Dedifferentiated amniotic fluid mesenchymal stem cell (primary cell): Measurements from ENCODE around the gene FLRT1.

Experiments used
- DNase-seq: peaks from one replicate; pipeline ENCODE4 v3.0.0-alpha.2; 2016; ENCODE audit errors: extremely low spot score

FLRT1 gene

GRCh38 chr11:64007160-64007628, 28.5 kb upstream of the FLRT1 start:
- DNase-seq: no peak

GRCh38 chr11:64007629-64008282, 28.0 kb upstream of the FLRT1 start:
- no peak for DNase-seq

- DNase-seq: no peak
These were observed 27.3 kb upstream of the FLRT1 start for GRCh38 chr11:64008283-64008913.

GRCh38 chr11:64008914-64009633, 26.7 kb upstream of the FLRT1 start:
- DNase-seq: no peak

- no peak for DNase-seq
These were observed 26.0 kb upstream of the FLRT1 start for GRCh38 chr11:64009710-64010109.

GRCh38 chr11:64010783-64011182, 24.9 kb upstream of the FLRT1 start:
- no peak for DNase-seq

GRCh38 chr11:64011371-64011770, 24.4 kb upstream of the FLRT1 start:
- DNase-seq: no peak

GRCh38 chr11:64013141-64013896, 22.4 kb upstream of the FLRT1 start:
- DNase-seq: no peak

GRCh38 chr11:64014356-64014755, 21.4 kb upstream of the FLRT1 start:
- no peak for DNase-seq

GRCh38 chr11:64015510-64015909, 20.2 kb upstream of the FLRT1 start:
- no peak for DNase-seq

- DNase-seq: no peak
These were observed 19.5 kb upstream of the FLRT1 start for GRCh38 chr11:64015935-64016845.

- DNase-seq: no peak
These were observed 17.8 kb upstream of the FLRT1 start for GRCh38 chr11:64017945-64018224.

GRCh38 chr11:64018310-64018709, 17.4 kb upstream of the FLRT1 start:
- DNase-seq: no peak

- DNase-seq: no peak
These were observed 16.4 kb upstream of the FLRT1 start for GRCh38 chr11:64019106-64020037.

GRCh38 chr11:64020976-64021756, 14.6 kb upstream of the FLRT1 start:
- no peak for DNase-seq

GRCh38 chr11:64021757-64022093, 14.0 kb upstream of the FLRT1 start:
- DNase-seq: no peak

GRCh38 chr11:64022125-64022784, 13.5 kb upstream of the FLRT1 start:
- no peak for DNase-seq

- no peak for DNase-seq
These were observed 11.7 kb upstream of the FLRT1 start for GRCh38 chr11:64023712-64024710.
